Smooth muscle cell (in vitro differentiated cells): ENCODE data around the gene DCUN1D2. TPM values are rescaled to one million over a fixed set of nuclear protein-coding genes. Genes with fewer than 3 reads are reported as not detected.
"Not testable (repeated sequence)": the region's sequence is repeated elsewhere in the genome, so short reads cannot be mapped to it uniquely, and the experiment has no call there.

Experiments
- DNase-seq: peaks from one replicate; lab custom pipeline; 2025; ENCODE audit not compliant: unreplicated experiment; lab: John Stamatoyannopoulos, UW
- H2AFZ ChIP-seq: fragments of 200-600 bp; sonication (generic); 2 replicates; pipeline ENCODE4 v1.6.0; 2016; ENCODE audit warnings: antibody characterized with exemption, low read depth, mild to moderate bottlenecking
- H3F3A ChIP-seq: fragments of 200-600 bp; sonication (generic); 2 replicates; pipeline ENCODE4 v1.6.0; 2017; ENCODE audit warnings: antibody characterized with exemption, low read depth
- H3K27ac ChIP-seq: fragments of 200-600 bp; sonication (generic); 2 replicates; pipeline ENCODE4 v1.5.1; 2016; ENCODE audit warnings: low read depth, mild to moderate bottlenecking
- H3K27me3 ChIP-seq: fragments of 200-600 bp; sonication (generic); 2 replicates; pipeline ENCODE4 v1.6.1; 2016; ENCODE audit warnings: low read depth, mild to moderate bottlenecking
- H3K36me3 ChIP-seq: fragments of 200-600 bp; sonication (generic); 2 replicates; pipeline ENCODE4 v1.5.1; 2016; ENCODE audit warnings: low read depth
- H3K4me1 ChIP-seq: fragments of 200-600 bp; sonication (generic); 2 replicates; pipeline ENCODE4 v1.5.1; 2016; ENCODE audit warnings: low read depth
- H3K4me2 ChIP-seq: fragments of 200-600 bp; sonication (generic); 2 replicates; pipeline ENCODE4 v1.6.0; 2016; ENCODE audit warnings: mild to moderate bottlenecking
- H3K4me3 ChIP-seq: fragments of 200-600 bp; sonication (generic); 2 replicates; pipeline ENCODE4 v1.5.1; 2016; ENCODE audit warnings: mild to moderate bottlenecking
- H3K79me2 ChIP-seq: fragments of 200-600 bp; sonication (generic); 2 replicates; pipeline ENCODE4 v1.6.0; 2016; ENCODE audit warnings: low read depth, mild to moderate bottlenecking
- H3K9ac ChIP-seq: fragments of 200-600 bp; sonication (generic); 2 replicates; pipeline ENCODE4 v1.6.0; 2016; ENCODE audit warnings: low read depth
- H3K9me3 ChIP-seq: fragments of 200-600 bp; sonication (generic); replicated peaks from 2 replicates; pipeline ENCODE4 v1.5.1; 2016; ENCODE audit warnings: low read depth
- H4K20me1 ChIP-seq: fragments of 200-600 bp; sonication (generic); 2 replicates; pipeline ENCODE4 v1.6.0; 2016; ENCODE audit warnings: low read depth
- WGBS: methylation state at CpG from one replicate; pipeline ENCODE4 v1.1.7; 2016; ENCODE audit warnings: low lambda C conversion rate; 5-methylcytosine and 5-hydroxymethylcytosine counted together
- polyA plus RNA-seq: library from polyadenylated mRNA; unstranded; fragments of >200 nt; fragmentation: Nextera tagmentation; extraction: Ambion mirVana; gene quantifications from 2 replicates; pipeline ENCODE4 v1.2.1, GENCODE V29; 2016
- total RNA-seq: library from RNA; depleted of rRNA; stranded (reverse); fragments of >200 nt; gene quantifications from 2 replicates; pipeline ENCODE4 v1.2.3, GENCODE V29; 2014
- TF ChIP-seq, protein P1 (sequence below): fragments of 200-600 bp; sonication (generic); IDR thresholded peaks from 2 replicates; pipeline ENCODE4 v1.5.1; 2017; ENCODE audit warnings: borderline replicate concordance, mild to moderate bottlenecking, antibody characterized with exemption; ENCODE audit not compliant: insufficient read depth, poor library complexity, severe bottlenecking

Gene DCUN1D2
- total and polyA plus RNA-seq, 2 experiments from 2014 or later, result 6.3 to 10.8 TPM

DNA sequence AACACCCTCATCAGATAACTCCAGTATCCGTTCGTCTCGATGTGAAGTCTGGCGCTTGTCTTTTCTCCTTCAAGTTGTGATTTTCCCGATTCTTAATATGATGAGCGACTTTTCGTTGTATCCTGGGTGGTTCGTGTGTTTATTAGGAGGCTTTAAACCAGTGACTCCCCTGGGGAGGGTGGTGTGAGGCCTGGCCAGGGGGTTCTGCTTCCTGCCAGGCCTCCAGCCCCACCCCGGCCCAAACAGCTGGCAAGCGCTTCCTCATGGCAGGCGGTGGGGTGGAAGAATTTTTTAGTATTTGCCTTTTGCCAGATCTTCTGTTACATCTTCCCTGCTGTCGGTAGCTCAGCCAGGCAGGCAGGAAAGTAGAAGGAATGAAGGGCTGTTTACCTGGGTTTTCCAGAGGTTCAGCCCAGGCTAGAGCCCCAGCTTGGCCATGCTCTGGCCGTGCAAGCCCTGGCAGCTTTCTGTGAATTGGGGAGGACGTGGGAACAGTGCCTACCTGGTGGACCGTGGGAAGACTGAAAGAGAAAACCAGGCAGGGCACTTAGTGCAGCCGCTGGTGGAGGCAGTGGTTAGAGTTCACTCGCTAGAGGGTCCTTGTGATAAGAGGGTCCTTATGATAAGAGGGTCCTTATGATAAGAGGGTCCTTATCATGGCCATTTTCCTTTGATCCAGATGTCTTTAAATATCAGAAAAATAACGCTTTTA, 37.7 kb upstream of the DCUN1D2 start:
- peaks cover 54% of the 10 kb centered on the region for H4K20me1 ChIP-seq
- H3K9me3 ChIP-seq, result no peaks in the 10 kb centered on the region
- no peak for DNase-seq
- 79% methylated on average over 18 of the region's 18 CpGs for WGBS
- H3K4me1 ChIP-seq, result no peaks in the 10 kb centered on the region
- peaks cover 13% of the 10 kb centered on the region for H3K79me2 ChIP-seq
- no peak overlapping the region for H3K4me2 ChIP-seq
- TF ChIP-seq, protein P1, sequence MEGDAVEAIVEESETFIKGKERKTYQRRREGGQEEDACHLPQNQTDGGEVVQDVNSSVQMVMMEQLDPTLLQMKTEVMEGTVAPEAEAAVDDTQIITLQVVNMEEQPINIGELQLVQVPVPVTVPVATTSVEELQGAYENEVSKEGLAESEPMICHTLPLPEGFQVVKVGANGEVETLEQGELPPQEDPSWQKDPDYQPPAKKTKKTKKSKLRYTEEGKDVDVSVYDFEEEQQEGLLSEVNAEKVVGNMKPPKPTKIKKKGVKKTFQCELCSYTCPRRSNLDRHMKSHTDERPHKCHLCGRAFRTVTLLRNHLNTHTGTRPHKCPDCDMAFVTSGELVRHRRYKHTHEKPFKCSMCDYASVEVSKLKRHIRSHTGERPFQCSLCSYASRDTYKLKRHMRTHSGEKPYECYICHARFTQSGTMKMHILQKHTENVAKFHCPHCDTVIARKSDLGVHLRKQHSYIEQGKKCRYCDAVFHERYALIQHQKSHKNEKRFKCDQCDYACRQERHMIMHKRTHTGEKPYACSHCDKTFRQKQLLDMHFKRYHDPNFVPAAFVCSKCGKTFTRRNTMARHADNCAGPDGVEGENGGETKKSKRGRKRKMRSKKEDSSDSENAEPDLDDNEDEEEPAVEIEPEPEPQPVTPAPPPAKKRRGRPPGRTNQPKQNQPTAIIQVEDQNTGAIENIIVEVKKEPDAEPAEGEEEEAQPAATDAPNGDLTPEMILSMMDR, result no peak
- no peak overlapping the region for H3K4me3 ChIP-seq
- no peaks in the 10 kb centered on the region for H3F3A ChIP-seq
- no peaks in the 10 kb centered on the region for H3K27me3 ChIP-seq
- H3K27ac ChIP-seq, result no peak overlapping the region
- H3K9ac ChIP-seq, result no peak overlapping the region
- peaks cover 9% of the 10 kb centered on the region for H3K36me3 ChIP-seq
- H2AFZ ChIP-seq, result no peak overlapping the region

GRCh38 chr13:113527272-113527958, 36.9 kb upstream of the DCUN1D2 start:
- Histone ChIP-seq H3K79me2 (peaks cover 18% of the 10 kb centered on the region), H3K27me3 (no peaks in the 10 kb centered on the region), H3K4me2 (no peak overlapping the region), H3K4me1 (no peaks in the 10 kb centered on the region), H3F3A (no peaks in the 10 kb centered on the region), H3K9ac (no peak overlapping the region), H3K27ac (no peak overlapping the region), H3K4me3 (no peak overlapping the region), H3K9me3 (no peaks in the 10 kb centered on the region), H3K36me3 (peaks cover 9% of the 10 kb centered on the region), H4K20me1 (peaks cover 55% of the 10 kb centered on the region), H2AFZ (no peak overlapping the region)
- TF ChIP-seq, protein P1, result no peak
- no peak for DNase-seq
- WGBS, result 90% methylated on average over 19 of the region's 19 CpGs

GRCh38 chr13:113526466-113527220, 36.1 kb upstream of the DCUN1D2 start:
- no peaks in the 10 kb centered on the region for H3K9me3 ChIP-seq
- no peak for DNase-seq
- peaks cover 18% of the 10 kb centered on the region for H3K79me2 ChIP-seq
- H3K36me3 ChIP-seq, result peaks cover 9% of the 10 kb centered on the region
- no peak overlapping the region for H2AFZ ChIP-seq
- H3K9ac ChIP-seq, result no peak overlapping the region
- TF ChIP-seq, protein P1, result no peak
- peaks cover 57% of the 10 kb centered on the region for H4K20me1 ChIP-seq
- H3K4me1 ChIP-seq, result no peaks in the 10 kb centered on the region
- H3K27ac ChIP-seq, result no peak overlapping the region
- no peak overlapping the region for H3K4me3 ChIP-seq
- 97% methylated on average over 12 of the region's 12 CpGs for WGBS
- H3F3A ChIP-seq, result no peaks in the 10 kb centered on the region
- no peaks in the 10 kb centered on the region for H3K27me3 ChIP-seq
- H3K4me2 ChIP-seq, result no peak overlapping the region

- not testable (repeated sequence) for H3K27ac ChIP-seq, H3K36me3 ChIP-seq, H2AFZ ChIP-seq, H3K9me3 ChIP-seq, H3K4me1 ChIP-seq, H3K4me3 ChIP-seq, H3F3A ChIP-seq, H3K9ac ChIP-seq, H3K4me2 ChIP-seq, DNase-seq, H3K27me3 ChIP-seq
- WGBS, result 84% methylated on average over 13 of the region's 13 CpGs
- Histone ChIP-seq H3K79me2 (peaks cover 18% of the 10 kb centered on the region), H4K20me1 (peaks cover 54% of the 10 kb centered on the region)
Measured at GRCh38 chr13:113522438-113522837, 31.9 kb upstream of the DCUN1D2 start.
